Uterus (tissue), 2 donors: ENCODE data around the gene RHEB.
A peak's percentile ranks its signal among the peaks of the same experiment; 100 is the strongest.

ENCODE experiments used
- CTCF ChIP-seq, 4 experiments: fragments of 200-600 bp in 2 of 4; fragments of 450-650 bp in 2 of 4; sonication (generic) in 2 of 4; IDR thresholded peaks; one replicate each; pipeline ENCODE4 v1.5.1; 2016 to 2019; ENCODE audit warnings: antibody characterized with exemption in 4 of 4, mild to moderate bottlenecking in 2 of 4, moderate library complexity in 1 of 4
- POLR2A ChIP-seq, 2 donors: fragments of 450-650 bp; IDR thresholded peaks; one replicate each; pipeline ENCODE4 v1.6.1; 2016; ENCODE audit warnings: antibody characterized with exemption in 2 of 2, mild to moderate bottlenecking in 1 of 2, moderate library complexity in 1 of 2

GRCh38 chr7:151459726-151460473 lies 59.8 kb downstream of the RHEB start:
- TF ChIP-seq CTCF (IDR thresholded peaks at IDR 0.05) (peak; percentile 25 to 63 (median 48)), POLR2A (IDR thresholded peaks at IDR 0.05) (peak; percentile 11 to 46)
